ENCODE data around the gene HOXA11.

Gene HOXA11

DNA sequence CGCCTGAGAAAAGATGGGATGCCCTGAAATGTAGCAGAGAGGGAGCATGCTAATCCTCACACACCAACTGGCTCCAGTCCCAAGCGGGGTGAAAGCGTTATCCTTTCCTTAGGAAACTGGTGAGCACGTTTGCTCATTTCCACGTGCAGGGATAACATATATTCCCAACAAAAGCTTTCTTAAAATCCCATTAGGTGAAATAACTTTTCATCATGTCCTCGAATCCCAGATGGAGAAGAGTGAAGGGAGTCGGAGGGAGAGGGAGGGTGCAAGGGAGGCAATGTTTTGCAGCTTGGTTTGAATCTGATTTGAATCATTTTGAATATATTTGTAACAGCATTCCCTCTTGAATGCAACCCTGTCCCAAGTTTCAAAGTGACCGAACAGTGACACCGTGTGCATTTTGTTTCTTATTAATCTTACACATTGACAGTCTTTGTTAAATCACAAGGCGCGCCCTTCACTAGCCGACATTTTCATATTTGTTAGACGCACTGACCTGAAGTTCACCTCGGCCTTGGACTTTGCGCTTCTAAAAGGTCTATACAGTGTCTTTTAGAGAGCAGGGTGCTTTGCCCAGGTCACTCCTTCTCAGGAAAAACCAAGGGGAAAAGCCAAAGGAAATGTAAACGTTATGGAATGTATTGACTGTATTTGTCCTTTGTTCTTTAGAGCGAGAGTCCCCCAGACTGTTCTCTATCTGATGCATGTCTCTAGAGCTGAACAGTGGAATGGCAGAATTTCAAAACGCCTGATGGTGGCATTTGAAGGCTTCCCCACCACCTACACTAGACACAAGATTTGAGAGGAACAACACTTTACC, 51.4 kb downstream of the HOXA11 start:
- DNase-seq (ENCODE audit: low read depth in 3 of 3), result no peak

- no peak for DNase-seq (ENCODE audit: low read depth in 3 of 3)
Observed at GRCh38 chr7:27132978-27133377, 52.1 kb downstream of the HOXA11 start.

- no peak for DNase-seq (ENCODE audit: low read depth in 3 of 3)
Observed at GRCh38 chr7:27132214-27132613, 52.8 kb downstream of the HOXA11 start.

GRCh38 chr7:27131390-27131819, 53.6 kb downstream of the HOXA11 start:
- DNase-seq (ENCODE audit: low read depth in 3 of 3), result no peak

Data from stimulated activated CD4-positive, alpha-beta T cell treated with anti-CD3 and anti-CD28 coated beads, TNF-alpha, amount 100 ng/mL, for 48 hours (primary cell).